ENCODE data around the gene TNFSF13B.

GRCh38 chr13:108349269-108349668, 79.8 kb downstream of the TNFSF13B start:
- no peak for TF ChIP-seq CTCF (IDR thresholded peaks at IDR 0.05)
- no peak for TF ChIP-seq POLR2A (IDR thresholded peaks at IDR 0.05)
- no peak for TF ChIP-seq EP300 (IDR thresholded peaks at IDR 0.05)
- TF ChIP-seq POLR2AphosphoS5 (IDR thresholded peaks at IDR 0.05) = no peak

Measured in sigmoid colon (tissue), 4 donors.